NT2/D1 (cell line): Measurements from ENCODE around the gene BFSP2.
A peak's percentile ranks its signal among the peaks of the same experiment; 100 is the strongest.

Experiments used
- DNase-seq: peaks from one replicate; pipeline ENCODE4 v3.0.0-alpha.2; 2011; ENCODE audit warnings: low read depth, low spot score
- H3K27me3 ChIP-seq: 2 replicates; pipeline ENCODE4 v1.6.0; 2011; ENCODE audit warnings: mild to moderate bottlenecking; ENCODE audit not compliant: insufficient read length, insufficient read depth
- H3K36me3 ChIP-seq: 2 replicates; pipeline ENCODE4 v1.6.1; 2011; ENCODE audit warnings: mild to moderate bottlenecking, low read length, mixed read lengths; ENCODE audit not compliant: insufficient read depth, insufficient read length
- H3K4me1 ChIP-seq: 2 replicates; pipeline ENCODE4 v1.5.1; 2011; ENCODE audit not compliant: insufficient read depth, insufficient read length
- H3K4me3 ChIP-seq: 2 replicates; pipeline ENCODE4 v1.5.1; 2011; ENCODE audit warnings: low read depth; ENCODE audit not compliant: insufficient read length
- H3K9ac ChIP-seq: 2 replicates; pipeline ENCODE4 v1.6.0; 2011; ENCODE audit warnings: low read depth; ENCODE audit not compliant: insufficient read length
- H3K9me3 ChIP-seq: 2 replicates; pipeline ENCODE4 v1.5.1; 2011; ENCODE audit warnings: mild to moderate bottlenecking, low read length; ENCODE audit not compliant: insufficient read depth
- SUZ12 ChIP-seq: IDR thresholded peaks from 2 replicates; pipeline ENCODE4 v1.6.1; 2011; ENCODE audit not compliant: insufficient read length, insufficient read depth; ENCODE audit errors: extremely low read depth
- YY1 ChIP-seq: IDR thresholded peaks from 2 replicates; pipeline ENCODE4 v1.6.1; 2011; ENCODE audit not compliant: insufficient read length, insufficient read depth
- ZNF274 ChIP-seq: IDR thresholded peaks from 2 replicates; pipeline ENCODE4 v1.6.1; 2011; ENCODE audit warnings: mild to moderate bottlenecking, low read depth, low read length

BFSP2 gene

DNA sequence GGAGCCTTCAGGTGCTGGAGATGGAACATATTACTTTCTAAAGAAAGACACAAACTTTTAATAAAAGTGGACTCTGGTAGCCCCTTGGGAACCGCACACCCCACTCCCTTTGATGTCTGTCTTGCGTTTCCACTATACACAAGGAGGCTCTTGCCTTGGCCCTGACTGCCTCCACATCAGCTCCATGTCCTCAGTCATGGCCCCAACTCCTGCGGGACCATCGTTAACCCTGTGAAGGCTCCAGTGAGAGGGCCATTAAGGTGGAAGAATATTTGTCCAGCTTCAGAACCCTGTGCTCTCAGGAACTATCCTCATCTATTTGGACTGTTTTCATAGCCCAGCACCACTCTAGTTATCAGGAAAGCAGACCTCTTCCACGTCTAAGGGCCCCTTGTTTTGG, 16.1 kb upstream of the BFSP2 start:
- peaks cover 1% of the 10 kb centered on the region for H3K4me1 ChIP-seq
- H3K9me3 ChIP-seq, result no peaks in the 10 kb centered on the region
- DNase-seq, result no peak
- H3K4me3 ChIP-seq, result no peak overlapping the region
- TF ChIP-seq SUZ12 (no peak), ZNF274 (no peak), YY1 (no peak)
- H3K36me3 ChIP-seq, result no peaks in the 10 kb centered on the region
- H3K9ac ChIP-seq, result no peak overlapping the region
- H3K27me3 ChIP-seq, result no peaks in the 10 kb centered on the region

DNA sequence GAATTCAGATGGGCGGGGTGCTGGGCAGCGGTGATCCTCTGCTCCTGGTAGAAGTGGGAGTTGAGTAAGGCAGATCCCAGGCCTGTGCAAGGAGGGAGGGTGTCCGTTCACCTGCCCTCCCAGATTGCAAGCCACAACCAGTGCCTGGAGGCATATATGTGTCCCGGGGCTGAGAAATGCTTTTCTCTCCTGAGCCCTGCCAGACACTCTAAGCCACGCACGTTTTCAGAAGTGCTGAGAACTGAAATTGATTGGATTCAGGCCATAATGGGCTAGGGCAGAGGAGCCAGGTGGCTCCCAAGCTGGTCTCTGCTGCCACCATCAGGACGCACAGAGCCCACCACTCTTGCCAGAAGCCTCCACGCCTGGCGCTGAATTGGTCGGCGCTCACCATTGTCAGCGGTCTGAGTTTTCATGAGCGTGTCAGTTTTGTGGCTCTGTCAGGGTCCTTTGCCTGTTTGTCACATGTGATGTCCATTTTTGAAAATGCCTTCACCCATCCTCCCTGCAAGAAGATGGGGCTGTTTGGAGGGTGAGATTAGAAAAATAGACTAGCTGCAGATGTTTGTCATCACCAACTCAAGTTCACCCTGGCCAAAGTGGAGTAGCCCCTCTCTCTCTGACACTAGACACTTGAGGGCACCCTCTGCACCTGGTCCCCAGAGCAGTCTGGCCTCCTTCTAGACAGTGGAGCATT, 15.4 kb upstream of the BFSP2 start:
- no peaks in the 10 kb centered on the region for H3K9me3 ChIP-seq
- no peaks in the 10 kb centered on the region for H3K36me3 ChIP-seq
- H3K4me1 ChIP-seq, result peaks cover 1% of the 10 kb centered on the region
- H3K27me3 ChIP-seq, result no peaks in the 10 kb centered on the region
- no peak overlapping the region for H3K9ac ChIP-seq
- no peak overlapping the region for H3K4me3 ChIP-seq
- TF ChIP-seq SUZ12, result no peak
- no peak for TF ChIP-seq YY1
- TF ChIP-seq ZNF274, result no peak
- peak; percentile 66 for DNase-seq

DNA sequence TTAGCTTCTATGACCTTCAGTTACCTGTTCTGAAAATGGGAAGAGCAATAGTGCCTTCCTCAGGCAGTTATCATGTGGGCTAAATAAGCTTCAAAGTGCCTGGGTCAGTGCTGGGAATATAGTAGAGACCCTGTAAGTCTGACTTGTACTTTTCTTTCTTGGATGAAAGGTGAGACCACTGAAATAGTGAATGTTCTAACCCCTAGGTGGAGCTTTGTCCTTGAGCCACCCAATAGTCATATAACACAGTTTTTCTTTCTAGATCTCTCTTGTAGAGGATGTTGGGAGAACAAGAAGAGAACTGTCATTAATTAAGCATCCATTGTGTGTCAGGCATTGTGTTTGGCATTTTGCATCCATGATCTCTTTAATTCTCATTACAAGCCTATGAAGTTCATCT, 13.0 kb upstream of the BFSP2 start:
- Histone ChIP-seq H3K9ac (no peak overlapping the region), H3K27me3 (no peaks in the 10 kb centered on the region), H3K36me3 (no peaks in the 10 kb centered on the region), H3K9me3 (no peaks in the 10 kb centered on the region), H3K4me3 (no peak overlapping the region), H3K4me1 (peaks cover 1% of the 10 kb centered on the region)
- DNase-seq, result no peak
- TF ChIP-seq ZNF274 (no peak), SUZ12 (no peak), YY1 (no peak)

DNA sequence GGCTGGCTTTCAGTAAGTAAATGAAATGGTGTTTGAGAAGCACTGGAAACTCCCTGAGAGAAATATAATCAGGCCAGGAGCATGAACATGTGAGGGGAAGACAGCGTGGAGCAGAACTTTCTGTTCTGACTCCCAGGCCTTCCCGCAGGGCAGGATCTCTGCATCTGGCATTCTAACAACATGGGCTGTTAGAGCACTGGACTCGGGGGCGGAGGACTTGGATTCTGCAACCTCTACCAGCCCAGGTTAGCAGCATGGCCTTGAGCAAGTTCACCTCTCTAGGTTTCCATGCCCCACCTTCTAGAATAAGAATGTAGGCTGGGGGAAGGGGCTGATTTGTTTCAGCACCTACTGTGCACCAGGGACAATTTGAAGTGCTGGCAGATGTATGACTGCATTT, 12.5 kb upstream of the BFSP2 start:
- DNase-seq, result no peak
- Histone ChIP-seq H3K9ac (no peak overlapping the region), H3K4me1 (peaks cover 1% of the 10 kb centered on the region), H3K36me3 (no peaks in the 10 kb centered on the region), H3K4me3 (no peak overlapping the region), H3K27me3 (no peaks in the 10 kb centered on the region), H3K9me3 (no peaks in the 10 kb centered on the region)
- no peak for TF ChIP-seq YY1
- TF ChIP-seq SUZ12, result no peak
- no peak for TF ChIP-seq ZNF274

DNA sequence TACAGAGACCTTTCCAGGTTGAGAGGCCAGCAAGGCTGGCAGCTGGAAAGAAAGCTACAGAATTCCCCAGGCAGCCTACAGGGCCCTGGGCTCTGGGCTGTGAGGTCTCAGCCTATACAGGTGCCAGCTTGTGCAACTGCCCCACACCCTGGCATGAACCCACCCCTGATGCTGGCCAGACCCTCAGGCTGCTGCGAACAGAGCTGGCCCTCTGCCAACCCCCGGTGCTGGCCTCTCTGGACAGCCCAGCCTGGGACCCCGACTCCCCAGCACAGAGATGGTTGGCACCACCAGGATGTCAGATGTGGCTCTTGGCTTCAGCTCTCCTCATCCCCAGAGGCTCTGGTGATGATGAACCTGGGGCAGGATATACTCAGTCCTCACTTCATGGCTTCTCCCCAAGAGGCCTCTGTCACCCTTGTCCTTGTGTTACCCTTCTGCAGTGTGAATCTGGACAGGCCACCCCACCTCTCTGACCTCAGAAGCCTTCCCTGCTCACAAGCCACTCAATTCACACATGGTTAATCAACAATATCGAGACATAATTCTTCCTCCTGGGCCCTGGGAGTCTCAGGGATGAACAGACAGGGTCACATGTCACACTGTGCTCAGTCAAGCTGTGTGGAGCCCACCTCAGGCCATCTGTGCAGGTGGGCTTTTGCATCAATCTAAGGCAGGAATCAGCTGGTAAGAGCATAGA, 11.0 kb upstream of the BFSP2 start:
- H3K9me3 ChIP-seq, result 0 out of 2 replicates have a peak, but pooled peaks cover 1% of the 10 kb centered on the region
- peaks cover under 1% of the 10 kb centered on the region for H3K4me1 ChIP-seq
- no peak for DNase-seq
- H3K4me3 ChIP-seq, result no peak overlapping the region
- no peaks in the 10 kb centered on the region for H3K27me3 ChIP-seq
- no peak overlapping the region for H3K9ac ChIP-seq
- no peaks in the 10 kb centered on the region for H3K36me3 ChIP-seq
- TF ChIP-seq YY1 (no peak), SUZ12 (no peak), ZNF274 (no peak)

DNA sequence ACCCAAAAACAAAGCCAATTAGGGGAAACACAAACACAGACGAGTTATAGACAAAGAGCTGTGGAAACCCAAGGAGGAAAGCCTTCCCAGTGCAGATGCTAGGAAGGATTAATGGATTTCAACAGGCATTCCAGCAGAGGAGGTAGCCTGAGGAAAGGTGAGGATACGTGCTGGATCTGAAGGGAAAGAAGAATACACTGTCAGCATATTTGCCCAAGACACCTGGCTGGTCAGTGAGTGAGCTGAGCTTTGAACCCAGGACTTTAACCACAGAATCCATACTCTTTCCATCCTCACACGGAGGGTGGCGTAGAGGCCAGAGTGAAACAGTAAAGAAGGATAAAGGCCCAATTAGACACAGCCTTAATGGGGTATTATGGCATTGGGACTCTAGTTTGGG, 9.1 kb upstream of the BFSP2 start:
- Histone ChIP-seq H3K4me3 (no peak overlapping the region), H3K27me3 (no peaks in the 10 kb centered on the region), H3K4me1 (peaks cover 2% of the 10 kb centered on the region), H3K36me3 (no peaks in the 10 kb centered on the region), H3K9ac (no peak overlapping the region), H3K9me3 (peaks cover 9% of the 10 kb centered on the region; the same call in 1 of the 2 replicates)
- no peak for DNase-seq
- TF ChIP-seq YY1, result no peak
- TF ChIP-seq SUZ12, result no peak
- no peak for TF ChIP-seq ZNF274

DNA sequence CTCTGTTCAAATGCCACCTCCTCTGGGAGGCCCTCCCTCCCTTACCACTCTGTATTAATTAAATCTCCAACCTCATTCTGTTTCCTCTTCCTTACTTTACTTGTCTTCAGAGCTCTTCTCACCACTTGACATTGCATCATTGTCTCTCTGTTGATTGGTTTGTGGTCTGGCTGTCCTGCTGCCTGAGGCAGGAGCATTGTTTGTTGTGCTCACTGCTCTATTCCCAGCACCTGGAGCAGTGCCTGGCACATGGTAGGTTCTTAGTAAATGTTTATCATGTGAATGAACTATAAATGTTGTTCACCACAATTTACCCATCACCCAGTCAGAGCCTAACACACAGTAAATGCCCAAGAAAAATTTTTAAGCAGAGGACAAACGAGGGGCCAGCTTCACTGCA, 6.7 kb upstream of the BFSP2 start:
- Histone ChIP-seq H3K4me3 (no peak overlapping the region), H3K27me3 (no peaks in the 10 kb centered on the region), H3K36me3 (no peaks in the 10 kb centered on the region), H3K9ac (no peak overlapping the region), H3K9me3 (peaks cover 9% of the 10 kb centered on the region; the same call in 1 of the 2 replicates), H3K4me1 (peaks cover 2% of the 10 kb centered on the region)
- no peak for TF ChIP-seq ZNF274
- no peak for TF ChIP-seq SUZ12
- no peak for TF ChIP-seq YY1
- no peak for DNase-seq
